Loucy (cell line): ENCODE measurements around the gene ZSCAN9.

Experiments used
- H2AFZ ChIP-seq: fragments of 200-600 bp; sonication (generic); 2 replicates; pipeline ENCODE4 v1.6.0; 2016; ENCODE audit warnings: antibody characterized with exemption, mild to moderate bottlenecking, low read length, moderate library complexity
- H3F3A ChIP-seq: fragments of 200-600 bp; 2 replicates; pipeline ENCODE4 v1.6.0; 2016; ENCODE audit warnings: antibody characterized with exemption, low read depth, mild to moderate bottlenecking
- H3K27me3 ChIP-seq: fragments of 200-600 bp; sonication (generic); 2 replicates; pipeline ENCODE4 v1.6.1; 2014; ENCODE audit warnings: low read length, mild to moderate bottlenecking; ENCODE audit not compliant: insufficient read depth, poor library complexity, severe bottlenecking
- H3K36me3 ChIP-seq: fragments of 200-600 bp; sonication (generic); 2 replicates; pipeline ENCODE4 v1.6.1; 2016; ENCODE audit warnings: low read length; ENCODE audit not compliant: insufficient read depth
- H3K4me1 ChIP-seq: fragments of 200-600 bp; sonication (generic); 2 replicates; pipeline ENCODE4 v1.5.1; 2014; ENCODE audit warnings: low read length, mild to moderate bottlenecking; ENCODE audit not compliant: insufficient read depth, poor library complexity, severe bottlenecking
- H3K4me2 ChIP-seq: fragments of 200-600 bp; sonication (generic); 2 replicates; pipeline ENCODE4 v1.6.0; 2014; ENCODE audit warnings: antibody characterized with exemption, low read length, low read depth, mild to moderate bottlenecking; ENCODE audit not compliant: poor library complexity, severe bottlenecking
- H3K4me3 ChIP-seq: fragments of 200-600 bp; sonication (generic); 2 replicates; pipeline ENCODE4 v1.5.1; 2014; ENCODE audit warnings: low read length, mild to moderate bottlenecking, mixed read lengths; ENCODE audit not compliant: poor library complexity, severe bottlenecking
- H3K79me2 ChIP-seq: fragments of 200-600 bp; sonication (generic); 2 replicates; pipeline ENCODE4 v1.6.1; 2014; ENCODE audit warnings: low read length; ENCODE audit not compliant: insufficient read depth
- H3K9ac ChIP-seq: fragments of 200-600 bp; sonication (generic); 2 replicates; pipeline ENCODE4 v1.6.0; 2014; ENCODE audit warnings: mild to moderate bottlenecking, low read depth, low read length, moderate library complexity; ENCODE audit not compliant: poor library complexity, severe bottlenecking
- H3K9me2 ChIP-seq: fragments of 200-600 bp; sonication (generic); replicated peaks from 2 replicates; pipeline ENCODE4 v1.6.1; 2016; ENCODE audit warnings: low read depth, low read length, mixed read lengths
- H3K9me3 ChIP-seq: fragments of 200-600 bp; sonication (generic); 2 replicates; pipeline ENCODE4 v1.6.1; 2014; ENCODE audit warnings: mild to moderate bottlenecking, antibody characterized with exemption, low read length, low read depth; ENCODE audit not compliant: insufficient read depth
- H4K20me1 ChIP-seq: fragments of 200-600 bp; sonication (generic); 2 replicates; pipeline ENCODE4 v1.6.0; 2014; ENCODE audit warnings: antibody characterized with exemption, low read length, mild to moderate bottlenecking; ENCODE audit not compliant: insufficient read depth, poor library complexity, severe bottlenecking
- EZH2phosphoT487 ChIP-seq: fragments of 200-600 bp; IDR thresholded peaks from 2 replicates; pipeline ENCODE4 v1.6.1; 2018; ENCODE audit warnings: antibody characterized with exemption, mild to moderate bottlenecking, moderate library complexity, borderline replicate concordance
- TF ChIP-seq, protein P1 (sequence below): fragments of 200-600 bp; sonication (generic); conservative IDR thresholded peaks from 2 replicates; pipeline ENCODE4 v1.5.1; 2014; ENCODE audit warnings: mild to moderate bottlenecking, antibody characterized with exemption, low read length

ZSCAN9 gene

DNA sequence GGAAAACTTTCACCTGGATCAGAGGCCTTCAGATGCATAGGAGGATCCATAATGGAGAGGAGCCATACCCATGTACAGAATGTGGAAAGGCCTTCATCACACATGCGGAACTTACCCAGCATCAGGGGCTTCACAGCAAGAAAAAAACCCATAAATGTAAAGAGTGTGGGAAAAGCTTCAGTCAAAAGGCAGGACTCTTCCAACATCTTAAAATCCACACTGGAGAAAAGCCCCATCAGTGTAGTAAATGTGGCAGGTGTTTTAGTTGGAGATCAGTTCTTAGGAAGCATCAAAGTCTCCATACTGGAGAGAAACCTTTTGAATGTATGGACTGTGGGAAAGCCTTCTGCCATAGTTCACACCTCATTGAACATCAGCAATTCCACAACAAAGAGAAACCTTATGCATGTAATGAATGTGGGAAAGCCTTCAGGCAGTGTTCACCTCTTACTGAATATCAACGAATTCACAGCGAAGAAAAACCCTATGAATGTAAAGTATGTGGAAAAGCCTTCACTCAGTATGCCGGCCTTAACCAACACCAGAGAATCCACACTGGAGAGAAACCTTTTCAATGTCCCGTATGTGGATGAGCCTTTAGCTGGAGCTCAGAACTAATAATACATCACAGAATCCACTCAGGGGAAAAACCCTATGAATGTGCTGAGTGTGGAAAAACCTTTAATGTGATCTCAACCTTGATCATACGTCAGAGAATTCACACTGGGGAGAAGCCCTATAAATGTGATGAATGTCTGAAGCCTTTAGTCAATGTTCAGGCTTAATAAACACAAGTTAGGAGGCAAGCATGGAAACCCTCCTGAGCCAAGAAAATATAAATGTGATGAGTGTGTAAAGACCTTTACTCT is 36.7 kb upstream of the ZSCAN9 start:
- Histone ChIP-seq H3K4me2 (no peak overlapping the region), H3K9ac (no peak overlapping the region)

DNA sequence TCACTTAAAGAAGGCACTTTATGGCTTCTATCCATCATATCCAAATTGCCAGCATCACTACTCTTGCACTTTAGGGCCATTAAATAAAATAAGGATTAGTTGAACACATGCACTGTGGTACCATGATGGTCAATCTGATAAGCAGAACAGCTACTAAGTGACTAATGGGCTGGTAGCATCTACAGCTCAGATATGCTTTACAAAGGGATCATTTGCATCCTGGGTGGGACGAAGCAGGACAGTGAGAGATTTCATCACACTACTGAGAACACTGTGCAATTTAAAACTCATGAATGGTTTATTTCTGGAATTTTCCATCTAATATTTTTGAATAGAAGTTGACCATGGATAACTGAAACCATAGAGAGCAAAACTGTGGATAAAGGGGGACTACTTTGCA is 25.1 kb upstream of the ZSCAN9 start:
- Histone ChIP-seq H3K27me3 (no peaks in the 10 kb centered on the region), H3K36me3 (no peaks in the 10 kb centered on the region), H3K4me1 (peaks cover 10% of the 10 kb centered on the region), H3K4me2 (no peak overlapping the region), H3K9me3 (peaks cover 5% of the 10 kb centered on the region; the same call in 1 of the 2 replicates), H3K79me2 (no peaks in the 10 kb centered on the region), H3K4me3 (no peak overlapping the region), H3K9ac (no peak overlapping the region), H2AFZ (no peak overlapping the region), H3F3A (no peaks in the 10 kb centered on the region), H4K20me1 (no peaks in the 10 kb centered on the region), H3K9me2 (no peaks in the 10 kb centered on the region)
- no peak for TF ChIP-seq EZH2phosphoT487
- TF ChIP-seq, protein P1, sequence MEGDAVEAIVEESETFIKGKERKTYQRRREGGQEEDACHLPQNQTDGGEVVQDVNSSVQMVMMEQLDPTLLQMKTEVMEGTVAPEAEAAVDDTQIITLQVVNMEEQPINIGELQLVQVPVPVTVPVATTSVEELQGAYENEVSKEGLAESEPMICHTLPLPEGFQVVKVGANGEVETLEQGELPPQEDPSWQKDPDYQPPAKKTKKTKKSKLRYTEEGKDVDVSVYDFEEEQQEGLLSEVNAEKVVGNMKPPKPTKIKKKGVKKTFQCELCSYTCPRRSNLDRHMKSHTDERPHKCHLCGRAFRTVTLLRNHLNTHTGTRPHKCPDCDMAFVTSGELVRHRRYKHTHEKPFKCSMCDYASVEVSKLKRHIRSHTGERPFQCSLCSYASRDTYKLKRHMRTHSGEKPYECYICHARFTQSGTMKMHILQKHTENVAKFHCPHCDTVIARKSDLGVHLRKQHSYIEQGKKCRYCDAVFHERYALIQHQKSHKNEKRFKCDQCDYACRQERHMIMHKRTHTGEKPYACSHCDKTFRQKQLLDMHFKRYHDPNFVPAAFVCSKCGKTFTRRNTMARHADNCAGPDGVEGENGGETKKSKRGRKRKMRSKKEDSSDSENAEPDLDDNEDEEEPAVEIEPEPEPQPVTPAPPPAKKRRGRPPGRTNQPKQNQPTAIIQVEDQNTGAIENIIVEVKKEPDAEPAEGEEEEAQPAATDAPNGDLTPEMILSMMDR, result no peak

More for the DNA sequence above, 36.7 kb upstream of the ZSCAN9 start:
- Histone ChIP-seq H3K79me2 (no peaks in the 10 kb centered on the region), H3K36me3 (no peaks in the 10 kb centered on the region), H2AFZ (no peak overlapping the region), H3K9me2 (no peaks in the 10 kb centered on the region), H3K27me3 (no peaks in the 10 kb centered on the region), H4K20me1 (no peaks in the 10 kb centered on the region), H3K4me1 (no peaks in the 10 kb centered on the region), H3F3A (no peaks in the 10 kb centered on the region), H3K4me3 (no peak overlapping the region), H3K9me3 (peaks cover 33% of the 10 kb centered on the region)
- no peak for TF ChIP-seq EZH2phosphoT487
- TF ChIP-seq, protein P1, result no peak

DNA sequence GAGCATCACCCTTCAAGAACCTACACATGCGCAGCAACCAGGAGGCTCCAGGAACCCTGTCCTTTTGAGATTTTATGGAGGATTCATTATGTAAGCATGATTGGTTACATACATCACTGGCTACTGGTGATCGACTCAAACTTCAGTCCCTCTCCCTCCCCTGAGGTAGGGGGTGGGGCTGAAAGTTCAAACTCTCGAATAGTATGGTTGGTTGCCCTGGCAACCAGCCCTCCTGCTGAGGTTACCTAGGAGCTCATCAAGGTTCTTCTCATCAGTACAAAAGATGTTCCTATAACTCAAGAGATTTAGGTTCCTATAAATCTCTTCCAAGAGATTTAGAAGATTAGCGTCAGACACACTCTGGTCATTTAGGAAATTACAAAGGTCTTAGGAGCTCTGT is 21.9 kb upstream of the ZSCAN9 start:
- Histone ChIP-seq H3K4me1 (peaks cover 10% of the 10 kb centered on the region), H3F3A (no peaks in the 10 kb centered on the region), H3K27me3 (no peaks in the 10 kb centered on the region), H3K9me3 (no peaks in the 10 kb centered on the region), H4K20me1 (no peaks in the 10 kb centered on the region), H3K79me2 (no peaks in the 10 kb centered on the region), H3K9ac (no peak overlapping the region), H3K4me2 (no peak overlapping the region), H3K9me2 (no peaks in the 10 kb centered on the region), H3K36me3 (no peaks in the 10 kb centered on the region), H3K4me3 (no peak overlapping the region), H2AFZ (no peak overlapping the region)
- no peak for TF ChIP-seq EZH2phosphoT487
- TF ChIP-seq, protein P1, result no peak
